ENCODE measurements around the gene APBA3. TPM values are rescaled to one million over a fixed set of nuclear protein-coding genes. Genes with fewer than 3 reads are reported as not detected.
"Not testable (repeated sequence)": the region's sequence is repeated elsewhere in the genome, so short reads cannot be mapped to it uniquely, and the experiment has no call there.

APBA3 gene
- total RNA-seq, 1 donor from 2014 or later, result 12.5 TPM

GRCh38 chr19:3757705-3758104 is 3.8 kb downstream of the APBA3 start:
- intact Hi-C loops (cut with DNase I); DNase-seq (ENCODE audit: low spot score): not testable (repeated sequence)

GRCh38 chr19:3753631-3754410 is 7.7 kb downstream of the APBA3 start:
- no peak for DNase-seq (ENCODE audit: low spot score)
- intact Hi-C loops (cut with DNase I), result no loop called here

GRCh38 chr19:3752492-3752891 is 9.0 kb downstream of the APBA3 start:
- no peak for DNase-seq (ENCODE audit: low spot score)
- intact Hi-C loops (cut with DNase I), result no loop called here

- DNase-seq (ENCODE audit: low spot score), result no peak
- intact Hi-C loops (cut with DNase I), result no loop called here
Observed at GRCh38 chr19:3751236-3751635, 10.3 kb downstream of the APBA3 start.

GRCh38 chr19:3750211-3750610 is 11.3 kb downstream of the APBA3 start:
- no peak for DNase-seq (ENCODE audit: low spot score)
- intact Hi-C loops (cut with DNase I), result no loop called here

- intact Hi-C loops (cut with DNase I), result no loop called here
- DNase-seq (ENCODE audit: low spot score), result no peak
Observed at GRCh38 chr19:3748965-3749364, 12.5 kb downstream of the APBA3 start.

- no peak for DNase-seq (ENCODE audit: low spot score)
- intact Hi-C loops (cut with DNase I), result no loop called here
Observed at GRCh38 chr19:3746371-3747056, 15.0 kb downstream of the APBA3 start.

GRCh38 chr19:3745363-3746045 is 16.0 kb downstream of the APBA3 start:
- intact Hi-C loops (cut with DNase I), result no loop called here
- no peak for DNase-seq (ENCODE audit: low spot score)

GRCh38 chr19:3743486-3743885 is 18.0 kb downstream of the APBA3 start:
- intact Hi-C loops (cut with DNase I), result no loop called here
- DNase-seq (ENCODE audit: low spot score), result no peak

- DNase-seq (ENCODE audit: low spot score), result no peak
- intact Hi-C loops (cut with DNase I), result no loop called here
Observed at GRCh38 chr19:3740431-3740830, 21.1 kb downstream of the APBA3 start.

GRCh38 chr19:3738477-3739220 is 22.8 kb downstream of the APBA3 start:
- intact Hi-C loops (cut with DNase I), result no loop called here
- DNase-seq (ENCODE audit: low spot score), result no peak

GRCh38 chr19:3737487-3738205 is 23.8 kb downstream of the APBA3 start:
- DNase-seq (ENCODE audit: low spot score), result no peak
- intact Hi-C loops (cut with DNase I), result no loop called here

- intact Hi-C loops (cut with DNase I), result no loop called here
- no peak for DNase-seq (ENCODE audit: low spot score)
Observed at GRCh38 chr19:3736106-3736724, 25.3 kb downstream of the APBA3 start.

- intact Hi-C loops (cut with DNase I), result no loop called here
- no peak for DNase-seq (ENCODE audit: low spot score)
Observed at GRCh38 chr19:3734310-3734600, 27.2 kb downstream of the APBA3 start.

- intact Hi-C loops (cut with DNase I), result no loop called here
- no peak for DNase-seq (ENCODE audit: low spot score)
Observed at GRCh38 chr19:3733549-3734309, 27.8 kb downstream of the APBA3 start.

- intact Hi-C loops (cut with DNase I), result no loop called here
- no peak for DNase-seq (ENCODE audit: low spot score)
Observed at GRCh38 chr19:3732108-3732507, 29.4 kb downstream of the APBA3 start.

GRCh38 chr19:3730457-3730958 is 31.0 kb downstream of the APBA3 start:
- intact Hi-C loops (cut with DNase I), result no loop called here

GRCh38 chr19:3725640-3726310 is 35.7 kb downstream of the APBA3 start:
- intact Hi-C loops (cut with DNase I), result no loop called here
- DNase-seq (ENCODE audit: low spot score), result no peak

More at GRCh38 chr19:3730457-3730958, 31.0 kb downstream of the APBA3 start:
- DNase-seq (ENCODE audit: low spot score), result no peak
